ENCODE data around the gene RIN1. TPM values are rescaled to one million over a fixed set of nuclear protein-coding genes. Genes with fewer than 3 reads are reported as not detected.

The RIN1 gene
- total and polyA plus RNA-seq, 2 donors (not counting 3 experiments of a cell fraction or from before 2014, with no cell fraction given): 4.4 to 10.2 TPM

- intact Hi-C loops (cut with micrococcal nuclease) (no loop called here), dilution Hi-C loops (cut with MboI; ENCODE audit: extremely low pct_ligation_motif_present, low sequenced_read_pairs) (no loop called here)
- no TSS peak for BruUV-seq (replicated peaks)
- H3K79me2 ChIP-seq (ENCODE audit: control insufficient read depth, insufficient read depth, low read length): no peaks in the 10 kb centered on the region
- TF ChIP-seq CTCF (IDR thresholded peaks at IDR 0.05; ENCODE audit: extremely low read depth in 1 of 2, insufficient read depth in 1 of 2, low read depth in 1 of 2, low read length in 2 of 2) (no peak), GATA2 (IDR thresholded peaks at IDR 0.05; ENCODE audit: insufficient read depth, insufficient read length, low read depth, low read length) (no peak), MYC (IDR thresholded peaks at IDR 0.05; ENCODE audit: low read depth, low read length) (no peak), MAX (IDR thresholded peaks at IDR 0.05; ENCODE audit: insufficient read depth, insufficient read length) (no peak), EZH2 (IDR thresholded peaks at IDR 0.05; ENCODE audit: borderline replicate concordance, low read depth, low read length, severe bottlenecking) (no peak), POLR2AphosphoS5 (IDR thresholded peaks at IDR 0.05; ENCODE audit: insufficient read depth, low read depth, low read length) (no peak), JUN (IDR thresholded peaks at IDR 0.05; ENCODE audit: borderline replicate concordance, insufficient read depth, insufficient read length, low read depth) (no peak), POLR2A (IDR thresholded peaks at IDR 0.05; ENCODE audit: low read depth, low read length) (no peak), FOS (IDR thresholded peaks at IDR 0.05; ENCODE audit: borderline replicate concordance, insufficient read depth, low read length) (no peak)
- ChIA-PET POLR2A (interaction anchor here (1.7 kb wide), 1 partner anchor 12 kb away, joined by 4 read pairs; no protein-coding TSS in a partner anchor), CTCF (interaction anchor here (4.0 kb wide), 1 partner anchor 13 kb away, joined by 56 read pairs; no protein-coding TSS in a partner anchor)
- no peaks in the 10 kb centered on the region for H3K27me3 ChIP-seq (ENCODE audit: control insufficient read depth in 2 of 2, insufficient read depth in 2 of 2, low read length in 2 of 2)
- no peak overlapping the region for H2AFZ ChIP-seq (ENCODE audit: low read depth, low read length)
- no peak overlapping the region for H3K4me2 ChIP-seq (ENCODE audit: insufficient read depth, low read length)
- no peak overlapping the region for H3K4me3 ChIP-seq (replicated peaks in 1 of 3; ENCODE audit: insufficient read depth in 1 of 3, low read depth in 1 of 3, low read length in 3 of 3)
- peaks cover 7% of the 10 kb centered on the region for H3K4me1 ChIP-seq (ENCODE audit: control insufficient read depth, extremely low read depth, insufficient read depth, low read length)
- no peaks in the 10 kb centered on the region for H3K9me1 ChIP-seq (replicated peaks; ENCODE audit: control insufficient read depth, extremely low read depth, insufficient read depth, low read length)
- no peaks in the 10 kb centered on the region for H4K20me1 ChIP-seq (replicated peaks; ENCODE audit: control insufficient read depth, extremely low read depth, insufficient read depth, low read length)
- DNase-seq (ENCODE audit: low read depth, low spot score): no peak
- H3K9ac ChIP-seq (replicated peaks; ENCODE audit: extremely low read depth, insufficient read depth, low read length): no peak overlapping the region
- no peak overlapping the region for H3K27ac ChIP-seq (ENCODE audit: insufficient read depth, low read depth, low read length)
- no peaks in the 10 kb centered on the region for H3K36me3 ChIP-seq (ENCODE audit: control insufficient read depth in 2 of 2, extremely low read depth in 1 of 2, insufficient read depth in 2 of 2, low read length in 2 of 2)
- FAIRE-seq: no peak
- H3K9me3 ChIP-seq (replicated peaks; ENCODE audit: control insufficient read depth, insufficient read depth, low read length): no peaks in the 10 kb centered on the region
Measured at GRCh38 chr11:66325263-66325671, 11.0 kb downstream of the RIN1 start.

Measured in endothelial cell of umbilical vein (primary cell).